ENCODE data around the gene MARCHF11.
A peak's percentile ranks its signal among the peaks of the same experiment; 100 is the strongest.

Gene MARCHF11

GRCh38 chr5:16082053-16082452, 97.5 kb downstream of the MARCHF11 start:
- no peak for TF ChIP-seq CTCF (IDR thresholded peaks at IDR 0.05; ENCODE audit: poor library complexity, severe bottlenecking)
- no peaks in the 10 kb centered on the region for H3K36me3 ChIP-seq (ENCODE audit: low read depth)
- H3K4me3 ChIP-seq (ENCODE audit: severe bottlenecking): no peak overlapping the region
- H3K4me1 ChIP-seq (ENCODE audit: insufficient read depth, poor library complexity, severe bottlenecking): no peaks in the 10 kb centered on the region
- peaks cover 7% of the 10 kb centered on the region for H3K27me3 ChIP-seq (ENCODE audit: insufficient read depth, poor library complexity, severe bottlenecking)
- no peaks in the 10 kb centered on the region for H3K9me3 ChIP-seq (ENCODE audit: severe bottlenecking)
- DNase-seq (ENCODE audit: low spot score) (no peak), ATAC-seq (ENCODE audit: low read depth) (no peak; the same call in 2 of the 3 replicates)
- no peak overlapping the region for H3K27ac ChIP-seq (ENCODE audit: poor library complexity, severe bottlenecking)

GRCh38 chr5:16081376-16081955, 98.1 kb downstream of the MARCHF11 start:
- Histone ChIP-seq H3K36me3 (ENCODE audit: low read depth) (no peaks in the 10 kb centered on the region), H3K4me1 (ENCODE audit: insufficient read depth, poor library complexity, severe bottlenecking) (no peaks in the 10 kb centered on the region), H3K27me3 (ENCODE audit: insufficient read depth, poor library complexity, severe bottlenecking) (peaks cover 7% of the 10 kb centered on the region), H3K27ac (ENCODE audit: poor library complexity, severe bottlenecking) (no peak overlapping the region), H3K9me3 (ENCODE audit: severe bottlenecking) (no peaks in the 10 kb centered on the region), H3K4me3 (ENCODE audit: severe bottlenecking) (no peak overlapping the region)
- TF ChIP-seq CTCF (IDR thresholded peaks at IDR 0.05; ENCODE audit: poor library complexity, severe bottlenecking): no peak
- no peak for ATAC-seq (ENCODE audit: low read depth)
- DNase-seq (ENCODE audit: low spot score): no peak

DNA sequence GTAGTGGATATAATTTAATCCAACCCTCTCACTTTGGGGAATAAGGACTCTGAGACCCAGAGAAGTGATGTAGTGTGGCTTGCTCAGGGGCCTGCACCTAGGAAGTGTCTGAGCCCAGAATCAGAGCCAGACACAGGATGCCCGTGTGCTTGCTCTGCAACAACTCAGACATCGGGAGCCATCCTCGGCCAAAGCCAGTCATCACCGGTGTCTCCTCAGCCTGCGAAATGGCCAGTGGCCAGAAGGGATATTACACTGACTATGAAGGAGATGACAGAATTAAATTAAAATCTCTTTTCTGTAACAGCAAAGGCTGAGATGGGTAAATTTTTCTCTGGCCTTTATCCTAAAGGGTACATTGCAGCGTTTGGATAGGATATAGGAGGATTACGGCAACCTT, 102.9 kb downstream of the MARCHF11 start:
- H3K4me3 ChIP-seq (ENCODE audit: severe bottlenecking): no peak overlapping the region
- H3K4me1 ChIP-seq (ENCODE audit: insufficient read depth, poor library complexity, severe bottlenecking): no peaks in the 10 kb centered on the region
- no peak for TF ChIP-seq CTCF (IDR thresholded peaks at IDR 0.05; ENCODE audit: poor library complexity, severe bottlenecking)
- ATAC-seq (ENCODE audit: low read depth): 0 out of 3 replicates have a peak, but pooled peaks have one; percentile 12
- no peaks in the 10 kb centered on the region for H3K36me3 ChIP-seq (ENCODE audit: low read depth)
- DNase-seq (ENCODE audit: low spot score): no peak
- H3K9me3 ChIP-seq (ENCODE audit: severe bottlenecking): no peaks in the 10 kb centered on the region
- H3K27ac ChIP-seq (ENCODE audit: poor library complexity, severe bottlenecking): no peak overlapping the region
- no peaks in the 10 kb centered on the region for H3K27me3 ChIP-seq (ENCODE audit: insufficient read depth, poor library complexity, severe bottlenecking)

GRCh38 chr5:16074358-16074757, 105.2 kb downstream of the MARCHF11 start:
- ATAC-seq (ENCODE audit: low read depth) (no peak), DNase-seq (ENCODE audit: low spot score) (no peak)
- Histone ChIP-seq H3K27ac (ENCODE audit: poor library complexity, severe bottlenecking) (no peak overlapping the region), H3K27me3 (ENCODE audit: insufficient read depth, poor library complexity, severe bottlenecking) (no peaks in the 10 kb centered on the region), H3K4me3 (ENCODE audit: severe bottlenecking) (no peak overlapping the region), H3K36me3 (ENCODE audit: low read depth) (no peaks in the 10 kb centered on the region), H3K4me1 (ENCODE audit: insufficient read depth, poor library complexity, severe bottlenecking) (no peaks in the 10 kb centered on the region), H3K9me3 (ENCODE audit: severe bottlenecking) (no peaks in the 10 kb centered on the region)
- TF ChIP-seq CTCF (IDR thresholded peaks at IDR 0.05; ENCODE audit: poor library complexity, severe bottlenecking): no peak

DNA sequence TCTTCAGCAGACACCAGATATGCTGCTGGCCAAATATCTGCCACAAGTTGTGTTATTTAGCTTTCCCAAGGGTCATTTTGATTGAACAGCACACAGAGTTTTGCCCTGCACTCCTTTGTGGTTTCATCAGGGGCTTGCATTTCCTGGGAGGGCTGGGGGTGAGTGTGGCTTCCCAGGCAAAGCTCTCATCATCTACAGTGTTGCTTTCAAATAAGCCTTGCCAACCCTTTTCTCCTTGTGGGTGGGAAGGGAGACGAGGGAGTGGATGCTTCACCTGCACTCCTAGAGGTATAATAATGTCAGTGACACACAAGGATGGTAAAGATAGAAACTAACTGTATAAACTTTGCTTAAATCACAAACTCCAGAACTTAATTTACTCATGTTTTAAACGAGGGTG, 107.0 kb downstream of the MARCHF11 start:
- H3K9me3 ChIP-seq (ENCODE audit: severe bottlenecking): no peaks in the 10 kb centered on the region
- no peak for ATAC-seq (ENCODE audit: low read depth)
- no peak overlapping the region for H3K27ac ChIP-seq (ENCODE audit: poor library complexity, severe bottlenecking)
- DNase-seq (ENCODE audit: low spot score): no peak
- H3K4me3 ChIP-seq (ENCODE audit: severe bottlenecking): no peak overlapping the region
- H3K27me3 ChIP-seq (ENCODE audit: insufficient read depth, poor library complexity, severe bottlenecking): no peaks in the 10 kb centered on the region
- no peak for TF ChIP-seq CTCF (IDR thresholded peaks at IDR 0.05; ENCODE audit: poor library complexity, severe bottlenecking)
- no peaks in the 10 kb centered on the region for H3K4me1 ChIP-seq (ENCODE audit: insufficient read depth, poor library complexity, severe bottlenecking)
- H3K36me3 ChIP-seq (ENCODE audit: low read depth): no peaks in the 10 kb centered on the region
